ENCODE results near the gene DDIT3. TPM values are rescaled to one million over a fixed set of nuclear protein-coding genes. Genes with fewer than 3 reads are reported as not detected.

Gene DDIT3
- total and polyA plus RNA-seq, 2 of the 13 experiments (the other 11 are each of a cell fraction or from before 2014, with no cell fraction given) = 27.5 to 48.7 TPM

DNA sequence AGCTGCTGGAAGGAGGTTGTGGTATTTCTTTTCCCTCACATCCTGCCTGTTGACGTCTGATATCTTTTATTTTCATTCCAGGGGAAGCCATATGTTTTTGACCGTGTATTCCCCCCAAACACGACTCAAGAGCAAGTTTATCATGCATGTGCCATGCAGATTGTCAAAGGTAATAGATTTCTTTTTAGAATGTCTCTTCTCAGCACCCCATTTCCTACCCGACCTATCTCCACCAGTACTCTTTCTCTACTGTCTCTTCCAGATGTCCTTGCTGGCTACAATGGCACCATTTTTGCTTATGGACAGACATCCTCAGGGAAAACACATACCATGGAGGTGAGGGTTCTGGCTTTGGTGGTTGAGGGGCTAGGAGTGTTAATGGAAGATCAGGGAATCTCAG, 43.0 kb upstream of the DDIT3 start:
- H3K27ac ChIP-seq (ENCODE audit: extremely low read length, insufficient read depth, low read length) = no peak overlapping the region
- no peak for FAIRE-seq
- 50% methylated on average over 4 of the region's 4 CpGs for WGBS (ENCODE audit: low lambda C conversion rate)
- no peak overlapping the region for H3K4me2 ChIP-seq (ENCODE audit: low read depth, low read length)
- BruUV-seq (replicated peaks) = no TSS peak
- no peaks in the 10 kb centered on the region for H3K79me2 ChIP-seq (ENCODE audit: insufficient read depth, low read length)
- intact Hi-C loops (cut with micrococcal nuclease; ENCODE audit: unreplicated experiment) (no loop called here), in situ Hi-C loops (cut with HindIII; ENCODE audit: extremely low pct_ligation_motif_present, low pct_unique_long_range_greater_than_20kb) (no loop called here)
- CTCF ChIA-PET (ENCODE audit: low intra/inter-chr PET ratio, low total read pairs) = no interaction called here
- H2AFZ ChIP-seq (ENCODE audit: low read length) = no peak overlapping the region
- TF ChIP-seq, protein P1, sequence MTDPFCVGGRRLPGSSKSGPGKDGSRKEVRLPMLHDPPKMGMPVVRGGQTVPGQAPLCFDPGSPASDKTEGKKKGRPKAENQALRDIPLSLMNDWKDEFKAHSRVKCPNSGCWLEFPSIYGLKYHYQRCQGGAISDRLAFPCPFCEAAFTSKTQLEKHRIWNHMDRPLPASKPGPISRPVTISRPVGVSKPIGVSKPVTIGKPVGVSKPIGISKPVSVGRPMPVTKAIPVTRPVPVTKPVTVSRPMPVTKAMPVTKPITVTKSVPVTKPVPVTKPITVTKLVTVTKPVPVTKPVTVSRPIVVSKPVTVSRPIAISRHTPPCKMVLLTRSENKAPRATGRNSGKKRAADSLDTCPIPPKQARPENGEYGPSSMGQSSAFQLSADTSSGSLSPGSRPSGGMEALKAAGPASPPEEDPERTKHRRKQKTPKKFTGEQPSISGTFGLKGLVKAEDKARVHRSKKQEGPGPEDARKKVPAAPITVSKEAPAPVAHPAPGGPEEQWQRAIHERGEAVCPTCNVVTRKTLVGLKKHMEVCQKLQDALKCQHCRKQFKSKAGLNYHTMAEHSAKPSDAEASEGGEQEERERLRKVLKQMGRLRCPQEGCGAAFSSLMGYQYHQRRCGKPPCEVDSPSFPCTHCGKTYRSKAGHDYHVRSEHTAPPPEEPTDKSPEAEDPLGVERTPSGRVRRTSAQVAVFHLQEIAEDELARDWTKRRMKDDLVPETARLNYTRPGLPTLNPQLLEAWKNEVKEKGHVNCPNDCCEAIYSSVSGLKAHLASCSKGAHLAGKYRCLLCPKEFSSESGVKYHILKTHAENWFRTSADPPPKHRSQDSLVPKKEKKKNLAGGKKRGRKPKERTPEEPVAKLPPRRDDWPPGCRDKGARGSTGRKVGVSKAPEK (CRISPR knock-in tag; IDR thresholded peaks at IDR 0.05; ENCODE audit: borderline replicate concordance) = no peak
- TF ChIP-seq ZFYVE20 (CRISPR knock-in tag; IDR thresholded peaks at IDR 0.05; ENCODE audit: borderline replicate concordance, low read depth) = no peak
- no peak for TF ChIP-seq SNAI1 (CRISPR knock-in tag; IDR thresholded peaks at IDR 0.05; ENCODE audit: borderline replicate concordance)
- TF ChIP-seq, protein P2, sequence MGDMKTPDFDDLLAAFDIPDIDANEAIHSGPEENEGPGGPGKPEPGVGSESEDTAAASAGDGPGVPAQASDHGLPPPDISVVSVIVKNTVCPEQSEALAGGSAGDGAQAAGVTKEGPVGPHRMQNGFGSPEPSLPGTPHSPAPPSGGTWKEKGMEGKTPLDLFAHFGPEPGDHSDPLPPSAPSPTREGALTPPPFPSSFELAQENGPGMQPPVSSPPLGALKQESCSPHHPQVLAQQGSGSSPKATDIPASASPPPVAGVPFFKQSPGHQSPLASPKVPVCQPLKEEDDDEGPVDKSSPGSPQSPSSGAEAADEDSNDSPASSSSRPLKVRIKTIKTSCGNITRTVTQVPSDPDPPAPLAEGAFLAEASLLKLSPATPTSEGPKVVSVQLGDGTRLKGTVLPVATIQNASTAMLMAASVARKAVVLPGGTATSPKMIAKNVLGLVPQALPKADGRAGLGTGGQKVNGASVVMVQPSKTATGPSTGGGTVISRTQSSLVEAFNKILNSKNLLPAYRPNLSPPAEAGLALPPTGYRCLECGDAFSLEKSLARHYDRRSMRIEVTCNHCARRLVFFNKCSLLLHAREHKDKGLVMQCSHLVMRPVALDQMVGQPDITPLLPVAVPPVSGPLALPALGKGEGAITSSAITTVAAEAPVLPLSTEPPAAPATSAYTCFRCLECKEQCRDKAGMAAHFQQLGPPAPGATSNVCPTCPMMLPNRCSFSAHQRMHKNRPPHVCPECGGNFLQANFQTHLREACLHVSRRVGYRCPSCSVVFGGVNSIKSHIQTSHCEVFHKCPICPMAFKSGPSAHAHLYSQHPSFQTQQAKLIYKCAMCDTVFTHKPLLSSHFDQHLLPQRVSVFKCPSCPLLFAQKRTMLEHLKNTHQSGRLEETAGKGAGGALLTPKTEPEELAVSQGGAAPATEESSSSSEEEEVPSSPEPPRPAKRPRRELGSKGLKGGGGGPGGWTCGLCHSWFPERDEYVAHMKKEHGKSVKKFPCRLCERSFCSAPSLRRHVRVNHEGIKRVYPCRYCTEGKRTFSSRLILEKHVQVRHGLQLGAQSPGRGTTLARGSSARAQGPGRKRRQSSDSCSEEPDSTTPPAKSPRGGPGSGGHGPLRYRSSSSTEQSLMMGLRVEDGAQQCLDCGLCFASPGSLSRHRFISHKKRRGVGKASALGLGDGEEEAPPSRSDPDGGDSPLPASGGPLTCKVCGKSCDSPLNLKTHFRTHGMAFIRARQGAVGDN (CRISPR knock-in tag; IDR thresholded peaks at IDR 0.05) = no peak
- TF ChIP-seq ZNF24 (IDR thresholded peaks at IDR 0.05) = no peak
- no peak for TF ChIP-seq KDM3A (CRISPR knock-in tag; IDR thresholded peaks at IDR 0.05; ENCODE audit: low read depth)
- no peak for TF ChIP-seq ZBTB3 (CRISPR knock-in tag; IDR thresholded peaks at IDR 0.05; ENCODE audit: borderline replicate concordance, low read depth)
- no peak for TF ChIP-seq TAF15 (IDR thresholded peaks at IDR 0.05; ENCODE audit: low read depth, low read length, poor library complexity, severe bottlenecking)
- no peak for TF ChIP-seq ZNF552 (CRISPR knock-in tag; IDR thresholded peaks at IDR 0.05; ENCODE audit: borderline replicate concordance)
- TF ChIP-seq SETDB1 (CRISPR knock-in tag; IDR thresholded peaks at IDR 0.05; ENCODE audit: borderline replicate concordance) = no peak
- no peak for TF ChIP-seq SIN3B (IDR thresholded peaks at IDR 0.05; ENCODE audit: low read length)
- TF ChIP-seq ZNF703 (CRISPR knock-in tag; IDR thresholded peaks at IDR 0.05; ENCODE audit: borderline replicate concordance) = no peak
- H4K20me1 ChIP-seq (ENCODE audit: insufficient read depth, low read length) = no peaks in the 10 kb centered on the region
- H3K4me1 ChIP-seq (ENCODE audit: insufficient read depth, low read length) = no peaks in the 10 kb centered on the region
- DNase-seq (ENCODE audit: low spot score) = no peak
- no peak overlapping the region for H3K4me3 ChIP-seq (replicated peaks in 1 of 3; ENCODE audit: insufficient read depth in 1 of 3, low read depth in 2 of 3, low read length in 3 of 3)
- POLR2A ChIA-PET = no interaction called here
- H3K36me3 ChIP-seq (replicated peaks in 1 of 2; ENCODE audit: control insufficient read depth in 1 of 2, insufficient read depth in 2 of 2, low read length in 2 of 2) = no peaks in the 10 kb centered on the region
- no peaks in the 10 kb centered on the region for H3K9me3 ChIP-seq (ENCODE audit: low read length)
- H3K9ac ChIP-seq (ENCODE audit: insufficient read depth, low read depth, low read length) = no peak overlapping the region
- no peaks in the 10 kb centered on the region for H3K27me3 ChIP-seq (ENCODE audit: control insufficient read depth in 1 of 2, insufficient read depth in 2 of 2, low read length in 2 of 2)
- ATAC-seq = no peak

Data from HepG2 (cell line).